Stimulated activated CD8-positive, alpha-beta memory T cell treated with anti-CD3 and anti-CD28 coated beads, Interleukin-2, amount 100 ng/mL, for 1 hour (primary cell): ENCODE results near the gene CPTP.

Experiments
- DNase-seq, 2 donors: peaks; one replicate each; pipeline ENCODE4 v3.0.0-alpha.2; 2020; ENCODE audit warnings: low read depth in 2 of 2

Gene CPTP

DNA sequence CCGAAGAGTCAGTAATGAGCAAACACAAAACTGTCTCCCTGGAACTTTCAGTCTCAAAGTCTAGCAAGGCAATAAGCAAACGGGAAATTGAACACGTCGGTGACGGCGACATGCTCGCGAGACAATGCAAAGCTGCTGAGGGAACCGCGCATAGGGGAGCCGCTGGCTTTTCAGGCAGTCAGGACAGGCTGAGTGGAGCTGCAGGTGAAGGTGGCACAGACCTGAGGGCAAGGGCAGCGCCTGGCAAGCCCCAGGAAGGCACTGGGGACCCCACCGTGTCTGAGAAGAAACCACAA, 5.0 kb upstream of the CPTP start:
- DNase-seq, result no peak

- no peak for DNase-seq
These were observed 3.7 kb upstream of the CPTP start for GRCh38 chr1:1320666-1321448.

DNA sequence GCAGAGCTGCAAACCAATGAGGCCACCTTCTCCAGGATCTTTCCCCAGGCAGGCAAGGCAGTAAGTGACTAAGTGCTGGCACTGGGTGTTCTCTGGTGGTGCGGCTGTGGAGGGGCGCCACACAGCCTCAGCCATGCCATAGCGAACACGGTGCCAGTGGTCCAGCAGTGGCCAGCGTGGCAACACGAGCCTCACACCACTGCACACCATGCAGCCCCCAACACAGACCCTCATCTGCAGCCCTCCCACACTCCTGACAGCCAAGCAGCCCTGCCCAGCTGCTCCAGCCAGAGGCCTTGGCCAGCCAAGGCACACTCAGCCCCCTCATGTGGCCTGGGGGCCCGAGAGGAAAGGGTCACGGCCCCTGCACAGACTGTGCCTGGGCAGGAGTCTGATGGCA, 3.1 kb upstream of the CPTP start:
- DNase-seq, result no peak

- no peak for DNase-seq
These were observed 2.2 kb upstream of the CPTP start for GRCh38 chr1:1322418-1322817.

DNA sequence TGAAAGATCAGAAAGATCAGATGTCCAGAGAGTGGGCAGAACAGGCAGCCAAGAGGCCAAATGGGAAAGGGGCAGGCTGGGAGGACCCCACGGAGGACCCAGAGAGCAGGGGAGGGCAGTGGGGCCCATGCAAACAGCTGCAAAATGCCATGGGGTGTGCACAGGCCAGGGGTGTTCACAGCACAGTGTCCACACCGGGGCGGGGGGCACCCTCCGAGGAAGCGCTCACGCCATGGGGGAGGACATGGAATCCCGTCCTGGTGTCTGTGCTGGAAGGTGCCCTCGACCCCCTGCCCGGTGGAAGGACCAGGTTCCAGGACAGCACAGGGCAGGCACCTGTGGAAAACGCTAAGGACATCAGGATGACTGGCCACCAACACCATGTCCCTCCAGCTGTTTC, 1.6 kb upstream of the CPTP start:
- DNase-seq, result no peak

DNA sequence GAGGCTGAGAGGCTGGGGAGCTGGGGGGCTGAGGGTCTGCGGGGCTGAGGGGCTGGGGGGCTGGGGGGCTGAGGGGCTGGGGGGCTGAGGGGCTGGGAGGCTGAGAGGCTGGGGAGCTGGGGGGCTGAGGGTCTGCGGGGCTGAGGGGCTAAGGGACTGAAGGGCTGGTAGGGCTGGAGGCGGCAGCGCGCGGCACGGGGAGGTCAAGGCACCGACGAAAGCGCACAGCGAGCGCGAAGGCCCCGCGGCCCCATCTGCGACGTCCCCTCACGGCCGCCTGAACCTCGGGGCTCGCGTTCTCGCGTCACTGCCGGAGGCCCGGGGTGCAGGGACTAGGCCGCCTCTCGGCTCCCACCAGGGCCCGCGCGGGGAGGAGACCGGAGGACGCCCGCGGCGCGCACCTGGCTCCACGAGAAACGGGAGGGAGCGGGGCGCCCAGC, 498 bp upstream of the CPTP start:
- DNase-seq, result no peak

DNA sequence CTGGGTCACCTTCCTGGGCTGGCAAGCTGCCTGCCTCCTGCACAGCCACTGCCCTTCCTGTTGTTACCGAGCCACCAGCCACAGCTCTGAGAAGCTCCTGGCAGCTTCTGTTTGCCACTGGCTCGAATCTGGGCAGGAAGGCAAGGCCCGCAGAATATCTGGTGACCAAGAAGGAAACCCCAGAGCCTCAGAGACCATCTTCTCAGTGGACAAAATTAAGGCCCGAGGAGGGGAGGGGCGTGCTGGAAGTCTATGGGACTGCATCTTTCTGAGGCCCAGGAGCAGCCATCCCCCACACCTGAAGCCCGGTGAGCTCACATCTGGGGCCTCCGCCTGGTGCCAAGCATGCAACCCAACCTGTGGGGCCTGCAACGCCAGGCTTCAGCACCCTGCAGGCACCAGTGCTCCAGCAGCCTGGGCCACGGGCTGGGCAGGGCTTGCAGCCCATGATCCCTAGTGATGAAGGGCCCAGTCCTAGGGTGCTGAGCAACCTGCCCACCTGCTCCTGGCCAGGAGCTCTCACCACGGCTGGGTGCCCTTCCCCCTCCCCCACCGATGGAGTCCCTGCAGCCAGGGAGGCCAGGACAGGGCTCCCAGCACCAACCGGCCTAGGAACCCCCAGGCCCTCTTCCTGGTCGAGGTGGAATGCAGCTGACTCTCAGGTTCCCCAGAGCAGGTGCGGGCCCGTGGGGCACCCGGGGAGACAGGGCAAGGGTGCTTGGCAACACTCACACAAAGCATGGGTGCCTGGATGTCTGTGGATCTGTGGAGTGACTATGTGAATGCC, 879 bp downstream of the CPTP start:
- DNase-seq, result no peak

DNA sequence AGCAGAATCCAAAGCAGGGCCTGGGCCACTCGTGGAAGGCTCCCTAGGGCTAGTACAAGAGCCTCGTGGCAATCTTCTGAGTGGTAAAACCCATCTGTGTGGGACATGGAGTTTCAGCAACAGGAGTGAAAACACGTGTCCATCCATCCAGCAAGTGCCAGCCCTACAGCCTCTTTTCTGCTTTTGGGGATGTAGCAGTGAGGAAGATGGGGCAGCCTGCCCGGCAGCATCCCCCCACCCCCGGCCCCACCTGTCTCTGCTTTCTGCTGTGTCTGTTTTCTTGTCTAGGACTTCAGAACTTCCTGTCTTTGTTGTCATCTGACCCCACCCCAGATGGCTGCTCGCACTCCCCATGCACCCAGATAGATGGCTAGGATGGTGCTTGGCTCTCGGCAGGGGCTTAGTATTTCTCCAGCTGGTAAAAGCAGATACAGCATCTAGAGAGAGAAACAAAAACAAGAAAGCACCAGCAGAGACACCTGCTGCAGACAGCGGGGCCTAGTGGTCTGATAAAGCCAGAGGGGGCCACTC, 1.5 kb downstream of the CPTP start:
- no peak for DNase-seq

DNA sequence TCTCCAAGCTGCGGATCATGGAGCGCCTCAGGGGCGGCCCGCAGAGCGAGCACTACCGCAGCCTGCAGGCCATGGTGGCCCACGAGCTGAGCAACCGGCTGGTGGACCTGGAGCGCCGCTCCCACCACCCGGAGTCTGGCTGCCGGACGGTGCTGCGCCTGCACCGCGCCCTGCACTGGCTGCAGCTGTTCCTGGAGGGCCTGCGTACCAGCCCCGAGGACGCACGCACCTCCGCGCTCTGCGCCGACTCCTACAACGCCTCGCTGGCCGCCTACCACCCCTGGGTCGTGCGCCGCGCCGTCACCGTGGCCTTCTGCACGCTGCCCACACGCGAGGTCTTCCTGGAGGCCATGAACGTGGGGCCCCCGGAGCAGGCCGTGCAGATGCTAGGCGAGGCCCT, 2.7 kb downstream of the CPTP start:
- no peak for DNase-seq

DNA sequence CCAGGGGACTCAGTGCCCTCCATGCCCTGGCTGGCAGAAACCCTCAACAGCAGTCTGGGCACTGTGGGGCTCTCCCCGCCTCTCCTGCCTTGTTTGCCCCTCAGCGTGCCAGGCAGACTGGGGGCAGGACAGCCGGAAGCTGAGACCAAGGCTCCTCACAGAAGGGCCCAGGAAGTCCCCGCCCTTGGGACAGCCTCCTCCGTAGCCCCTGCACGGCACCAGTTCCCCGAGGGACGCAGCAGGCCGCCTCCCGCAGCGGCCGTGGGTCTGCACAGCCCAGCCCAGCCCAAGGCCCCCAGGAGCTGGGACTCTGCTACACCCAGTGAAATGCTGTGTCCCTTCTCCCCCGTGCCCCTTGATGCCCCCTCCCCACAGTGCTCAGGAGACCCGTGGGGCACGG, 3.7 kb downstream of the CPTP start:
- DNase-seq, result no peak

DNA sequence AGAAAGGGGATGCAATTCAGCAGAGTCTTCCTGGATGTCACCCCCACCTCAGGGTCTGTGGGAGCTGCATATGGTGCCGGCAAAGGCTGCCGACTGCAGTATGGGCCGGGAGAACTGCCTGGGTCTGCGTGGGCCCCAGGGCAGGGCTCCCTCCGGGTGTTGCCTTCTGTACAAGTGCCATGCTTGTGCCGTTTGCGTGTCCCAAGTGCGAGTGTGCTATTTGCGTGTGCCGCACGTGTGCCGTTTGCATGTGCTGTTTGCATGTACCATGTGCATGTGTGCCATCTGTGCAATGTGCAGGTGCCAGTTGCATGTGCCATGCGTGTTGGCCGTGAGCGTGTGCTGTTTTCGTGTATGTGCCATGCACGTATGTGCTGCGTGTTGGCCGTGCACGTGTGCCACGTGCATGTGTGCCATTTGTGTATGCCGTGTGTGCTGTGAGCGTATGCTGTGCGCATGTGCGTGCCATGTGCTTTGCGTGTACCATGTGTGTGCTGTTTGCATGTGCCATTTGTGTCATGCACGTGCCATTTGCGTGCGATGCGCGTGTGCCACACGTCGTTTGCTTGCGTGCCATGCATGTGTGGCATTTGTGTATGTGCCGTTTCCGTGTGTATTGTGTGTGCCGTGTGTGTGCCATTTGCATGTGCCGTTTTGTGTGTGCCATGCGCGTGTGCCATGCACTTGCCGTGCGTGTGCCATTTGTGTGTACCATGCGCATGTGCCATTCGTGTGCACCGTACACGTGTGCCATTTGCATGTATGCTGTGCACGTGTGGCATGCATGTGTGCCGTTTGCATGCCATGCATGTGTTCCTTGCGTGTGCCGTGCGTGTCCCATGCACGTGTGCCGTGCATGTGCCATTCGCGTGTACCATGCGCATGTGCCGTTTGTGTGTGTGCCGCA, 5.0 kb downstream of the CPTP start:
- DNase-seq, result no peak

- DNase-seq, result no peak
These were observed 5.9 kb downstream of the CPTP start for GRCh38 chr1:1330366-1331067.

GRCh38 chr1:1331068-1331965, 6.7 kb downstream of the CPTP start, which contains the start of gene TAS1R3:
TSS of gene TAS1R3 (plus strand) at chr1:1331280. CDS start at chr1:1331346, 66 bp downstream.
- no peak for DNase-seq

GRCh38 chr1:1332031-1332755, 7.6 kb downstream of the CPTP start:
- DNase-seq, result no peak

GRCh38 chr1:1332774-1333480, 8.3 kb downstream of the CPTP start:
- no peak for DNase-seq

GRCh38 chr1:1333551-1334241, 9.1 kb downstream of the CPTP start:
- DNase-seq, result no peak

GRCh38 chr1:1334835-1335234, 10.2 kb downstream of the CPTP start:
- no peak for DNase-seq

GRCh38 chr1:1335283-1335682, 10.7 kb downstream of the CPTP start:
- DNase-seq, result no peak
